ENCODE measurements around the gene LYPLAL1. TPM values are rescaled to one million over a fixed set of nuclear protein-coding genes. Genes with fewer than 3 reads are reported as not detected.

The LYPLAL1 gene
- total and polyA plus RNA-seq, 5 donors from 2014 or later: 17.8 to 44.0 (median 35.7) TPM

DNA sequence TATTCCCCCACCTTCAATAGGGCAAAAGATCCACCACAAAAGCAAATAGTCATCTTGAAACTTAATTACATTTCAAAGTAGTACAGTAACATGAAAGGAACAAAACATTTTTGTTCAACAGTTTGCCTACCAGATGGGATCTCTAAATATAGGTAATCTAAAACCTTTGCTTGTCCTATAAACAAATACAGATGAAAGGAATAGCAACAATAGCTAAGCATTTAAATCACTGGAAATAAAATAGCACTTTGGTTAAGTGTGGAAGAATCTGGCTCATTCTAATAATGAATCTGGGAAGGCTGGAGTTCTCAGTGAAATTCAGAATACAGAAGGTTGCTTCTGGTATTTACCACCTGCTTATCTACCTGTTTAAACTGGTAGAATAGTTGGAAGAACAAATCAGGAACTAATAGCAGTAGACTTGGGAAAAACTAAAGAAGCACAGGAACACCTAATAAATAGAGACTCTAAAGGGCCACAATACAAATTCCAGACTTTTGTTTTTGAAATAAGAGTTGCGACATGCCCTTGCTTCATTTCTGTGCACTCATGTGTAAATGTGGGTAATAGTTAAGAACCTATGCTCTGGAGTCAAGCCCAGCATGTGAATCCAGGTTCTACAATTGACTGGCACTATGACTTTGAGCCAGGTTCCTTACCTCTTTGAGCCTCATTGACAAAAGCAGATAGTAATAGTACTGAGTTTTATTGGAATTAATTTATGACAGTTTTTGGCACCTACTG lies 2.3 kb upstream of the LYPLAL1 start:
- Mint-ChIP-seq H3K27me3 (peaks cover 15% of the 10 kb centered on the region), H3K27ac (no peak overlapping the region), H3K9me3 (peaks cover 0 to 2% (median 0%) of the 10 kb centered on the region in 7 donors), H3K36me3 (peaks cover under 1% of the 10 kb centered on the region), H3K4me3 (no peak overlapping the region), H3K4me1 (peaks cover 25 to 38% (median 30%) of the 10 kb centered on the region in 4 donors)
- peaks cover 22% of the 10 kb centered on the region for H3K4me1 ChIP-seq (ENCODE audit: control insufficient read depth, insufficient read depth, low read length, poor library complexity, severe bottlenecking)
- no peak for ATAC-seq (ENCODE audit: low read depth in 2 of 2)
- no peak overlapping the region for H3K27ac ChIP-seq (ENCODE audit: insufficient read depth, low read length, poor library complexity, severe bottlenecking)
- no peaks in the 10 kb centered on the region for H3K9me3 ChIP-seq (ENCODE audit: control insufficient read depth in 2 of 2, low read length in 2 of 2)
- H3K27me3 ChIP-seq (ENCODE audit: control insufficient read depth, insufficient read depth, low read length): no peaks in the 10 kb centered on the region
- no peak for DNase-seq
- H3K36me3 ChIP-seq (ENCODE audit: control insufficient read depth, insufficient read depth, low read length): no peaks in the 10 kb centered on the region
- no peak overlapping the region for H3K4me3 ChIP-seq (ENCODE audit: low read depth, low read length)

DNA sequence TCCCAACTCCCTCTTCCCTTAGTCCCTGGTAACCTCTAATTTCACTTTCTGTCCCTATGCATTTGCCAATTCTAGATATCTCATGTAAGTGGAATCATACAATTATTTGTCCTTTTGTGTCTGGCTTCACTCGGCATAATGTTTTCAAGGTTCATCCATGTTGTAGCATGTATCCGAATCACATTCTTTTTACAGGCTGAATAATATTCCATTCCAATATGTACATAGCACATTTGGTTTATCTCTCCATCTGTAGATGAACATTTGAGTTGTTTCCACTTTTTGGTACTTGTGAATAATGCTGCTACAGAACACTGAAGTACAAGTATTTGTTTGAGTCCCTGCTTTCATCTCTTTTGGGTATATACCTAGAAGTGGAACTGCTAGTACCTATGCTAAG lies 857 bp upstream of the LYPLAL1 start:
- Histone ChIP-seq H3K4me3 (ENCODE audit: low read depth, low read length) (peak overlapping the region; percentile 93), H3K9me3 (ENCODE audit: control insufficient read depth in 2 of 2, low read length in 2 of 2) (no peaks in the 10 kb centered on the region), H3K36me3 (ENCODE audit: control insufficient read depth, insufficient read depth, low read length) (peaks cover 2% of the 10 kb centered on the region), H3K4me1 (ENCODE audit: control insufficient read depth, insufficient read depth, low read length, poor library complexity, severe bottlenecking) (peaks cover 22% of the 10 kb centered on the region), H3K27me3 (ENCODE audit: control insufficient read depth, insufficient read depth, low read length) (no peaks in the 10 kb centered on the region), H3K27ac (ENCODE audit: insufficient read depth, low read length, poor library complexity, severe bottlenecking) (no peak overlapping the region)
- Mint-ChIP-seq H3K9me3 (peaks cover 0 to 2% (median 0%) of the 10 kb centered on the region in 7 donors), H3K36me3 (peaks cover 6% of the 10 kb centered on the region), H3K4me1 (peaks cover 33 to 53% (median 43%) of the 10 kb centered on the region in 4 donors), H3K27me3 (peaks cover 15% of the 10 kb centered on the region), H3K27ac (peak overlapping the region; percentile 27 to 95 (median 48)), H3K4me3 (peak overlapping the region; percentile 91 to 100 (median 97))
- ATAC-seq (ENCODE audit: low read depth in 2 of 2) (no peak), DNase-seq (no peak)

DNA sequence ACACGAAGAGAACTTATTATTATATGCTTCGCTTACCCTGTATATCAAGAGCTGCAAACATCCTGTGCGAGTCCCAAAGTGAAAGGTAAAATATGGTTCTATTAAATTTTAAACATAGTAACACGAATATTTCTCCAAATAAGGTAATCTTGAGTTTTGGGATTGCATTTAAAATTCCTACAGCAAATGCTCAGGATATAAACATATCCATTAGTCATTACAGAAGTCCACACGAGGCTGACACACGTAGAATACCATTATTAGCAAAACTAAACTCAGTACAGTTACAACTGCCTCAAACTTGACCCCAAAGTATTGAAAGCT lies 282 bp upstream of the LYPLAL1 start:
- Mint-ChIP-seq H3K36me3 (peaks cover 6% of the 10 kb centered on the region), H3K9me3 (peaks cover 0 to 2% (median 0%) of the 10 kb centered on the region in 7 donors), H3K27ac (peak overlapping the region; percentile 95 to 99 (median 98)), H3K4me3 (peak overlapping the region; percentile 91 to 100 (median 97)), H3K27me3 (peaks cover 15% of the 10 kb centered on the region), H3K4me1 (peaks cover 36 to 54% (median 46%) of the 10 kb centered on the region in 4 donors)
- Histone ChIP-seq H3K36me3 (ENCODE audit: control insufficient read depth, insufficient read depth, low read length) (peaks cover 2% of the 10 kb centered on the region), H3K27me3 (ENCODE audit: control insufficient read depth, insufficient read depth, low read length) (no peaks in the 10 kb centered on the region), H3K4me3 (ENCODE audit: low read depth, low read length) (peak overlapping the region; percentile 93), H3K4me1 (ENCODE audit: control insufficient read depth, insufficient read depth, low read length, poor library complexity, severe bottlenecking) (peaks cover 22% of the 10 kb centered on the region), H3K27ac (ENCODE audit: insufficient read depth, low read length, poor library complexity, severe bottlenecking) (peak overlapping the region; percentile 72), H3K9me3 (ENCODE audit: control insufficient read depth in 2 of 2, low read length in 2 of 2) (no peaks in the 10 kb centered on the region)
- ATAC-seq (ENCODE audit: low read depth in 2 of 2): no peak
- no peak for DNase-seq

DNA sequence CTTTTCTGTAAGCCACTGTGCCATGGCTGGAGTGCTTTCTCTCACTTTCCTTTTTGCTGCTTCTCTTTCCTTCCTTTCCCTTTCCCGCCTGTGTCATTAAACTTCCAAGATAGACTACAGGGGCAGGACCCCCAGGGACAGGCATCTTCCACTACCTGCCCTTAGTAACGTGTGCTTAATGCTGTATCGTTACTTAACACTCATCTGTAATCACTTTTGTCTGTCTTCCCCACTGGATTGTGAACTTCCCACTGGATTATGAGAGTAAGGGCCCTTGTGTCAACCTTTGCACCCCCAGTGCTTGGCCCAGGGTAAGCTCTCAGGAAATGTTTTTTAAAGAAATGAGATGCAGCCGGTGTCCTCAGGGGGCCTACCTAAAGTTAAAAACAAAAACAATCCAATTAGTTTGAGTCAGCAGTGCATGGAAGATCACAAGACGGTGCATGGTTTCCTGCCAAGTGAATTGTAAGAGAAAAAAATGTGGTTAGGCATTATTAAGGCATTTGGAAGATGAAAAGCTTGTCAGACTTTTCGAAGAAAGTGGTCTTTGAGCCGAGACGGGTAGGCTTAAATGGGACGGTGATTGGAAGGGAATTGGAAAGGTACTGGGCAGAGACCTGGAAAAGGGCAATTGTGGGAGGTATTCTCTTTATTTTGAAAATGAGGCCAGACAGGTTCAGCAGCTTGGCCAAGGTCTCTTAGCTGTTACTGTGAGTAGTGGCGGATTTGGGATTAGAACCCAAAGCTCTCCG lies 958 bp downstream of the LYPLAL1 start:
- DNase-seq: peak in 2 of 3 donors; percentile 35 to 73
- peaks cover 10% of the 10 kb centered on the region for H3K36me3 Mint-ChIP-seq
- H3K4me1 Mint-ChIP-seq: peaks cover 36 to 59% (median 51%) of the 10 kb centered on the region in 4 donors
- ATAC-seq (ENCODE audit: low read depth in 2 of 2): peak; percentile 19 to 27
- Histone ChIP-seq H3K4me3 (ENCODE audit: low read depth, low read length) (peak overlapping the region; percentile 93), H3K27ac (ENCODE audit: insufficient read depth, low read length, poor library complexity, severe bottlenecking) (peak overlapping the region; percentile 72), H3K4me1 (ENCODE audit: control insufficient read depth, insufficient read depth, low read length, poor library complexity, severe bottlenecking) (peaks cover 22% of the 10 kb centered on the region), H3K36me3 (ENCODE audit: control insufficient read depth, insufficient read depth, low read length) (peaks cover 7% of the 10 kb centered on the region), H3K27me3 (ENCODE audit: control insufficient read depth, insufficient read depth, low read length) (no peaks in the 10 kb centered on the region), H3K9me3 (ENCODE audit: control insufficient read depth in 2 of 2, low read length in 2 of 2) (no peaks in the 10 kb centered on the region)
- peaks cover 0 to 2% (median 0%) of the 10 kb centered on the region in 7 donors for H3K9me3 Mint-ChIP-seq
- peaks cover 10% of the 10 kb centered on the region for H3K27me3 Mint-ChIP-seq
- peak overlapping the region; percentile 91 to 100 (median 97) for H3K4me3 Mint-ChIP-seq
- peak overlapping the region; percentile 95 to 99 (median 98) for H3K27ac Mint-ChIP-seq

DNA sequence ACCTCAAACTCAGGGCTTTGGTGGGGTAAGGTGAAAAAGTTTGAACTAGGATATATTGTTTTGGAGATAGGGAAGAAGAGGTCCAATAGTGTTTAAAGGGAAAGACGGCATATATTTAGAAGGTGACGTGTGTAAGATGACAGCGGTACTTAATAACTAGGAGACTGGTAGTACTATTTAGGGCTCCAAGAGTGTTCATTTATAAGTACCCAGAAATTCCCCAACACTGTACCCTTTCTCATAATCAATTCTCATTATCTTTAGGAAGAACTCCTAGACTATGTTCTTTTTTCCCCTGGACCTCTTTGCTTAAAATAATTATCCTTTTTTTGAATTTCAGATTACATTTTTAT lies 1.5 kb downstream of the LYPLAL1 start:
- DNase-seq (no peak), ATAC-seq (ENCODE audit: low read depth in 2 of 2) (no peak)
- peaks cover 22% of the 10 kb centered on the region for H3K4me1 ChIP-seq (ENCODE audit: control insufficient read depth, insufficient read depth, low read length, poor library complexity, severe bottlenecking)
- Mint-ChIP-seq H3K9me3 (peaks cover 0 to 2% (median 0%) of the 10 kb centered on the region in 7 donors), H3K4me3 (peak overlapping the region; percentile 91 to 100 (median 97)), H3K36me3 (peaks cover 10% of the 10 kb centered on the region), H3K27ac (peak overlapping the region in 2 of 3 donors; percentile 95 to 98), H3K27me3 (peaks cover 10% of the 10 kb centered on the region), H3K4me1 (peaks cover 36 to 59% (median 51%) of the 10 kb centered on the region in 4 donors)
- peak overlapping the region; percentile 93 for H3K4me3 ChIP-seq (ENCODE audit: low read depth, low read length)
- H3K27me3 ChIP-seq (ENCODE audit: control insufficient read depth, insufficient read depth, low read length): no peaks in the 10 kb centered on the region
- peak overlapping the region; percentile 72 for H3K27ac ChIP-seq (ENCODE audit: insufficient read depth, low read length, poor library complexity, severe bottlenecking)
- H3K9me3 ChIP-seq (ENCODE audit: control insufficient read depth in 2 of 2, low read length in 2 of 2): no peaks in the 10 kb centered on the region
- peaks cover 10% of the 10 kb centered on the region for H3K36me3 ChIP-seq (ENCODE audit: control insufficient read depth, insufficient read depth, low read length)

DNA sequence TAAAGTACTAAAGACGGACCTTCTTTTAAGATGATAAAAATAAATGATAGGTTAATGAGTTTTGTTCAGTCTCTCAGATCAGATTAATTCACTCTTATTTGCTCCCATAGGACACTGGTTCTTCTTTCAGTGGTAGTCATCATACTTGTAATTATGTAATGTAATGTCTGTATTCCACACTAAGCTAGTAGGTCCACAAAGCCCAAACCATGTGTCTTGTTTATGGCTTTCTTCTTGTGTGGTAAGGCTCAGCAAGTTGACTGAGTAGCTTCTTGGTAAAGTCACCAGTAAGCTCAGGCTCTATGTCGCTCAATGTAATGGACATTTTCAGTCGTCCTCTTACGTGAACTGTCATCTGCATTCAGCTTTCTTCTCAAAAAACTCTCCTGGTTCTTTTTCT lies 2.5 kb downstream of the LYPLAL1 start:
- Mint-ChIP-seq H3K4me1 (peaks cover 36 to 59% (median 51%) of the 10 kb centered on the region in 4 donors), H3K9me3 (peaks cover 0 to 2% (median 0%) of the 10 kb centered on the region in 7 donors), H3K27ac (peak overlapping the region in 1 of 3 donors; percentile 23), H3K36me3 (peaks cover 11% of the 10 kb centered on the region), H3K27me3 (peaks cover 10% of the 10 kb centered on the region), H3K4me3 (peak overlapping the region; percentile 11 to 99 (median 76))
- H3K4me1 ChIP-seq (ENCODE audit: control insufficient read depth, insufficient read depth, low read length, poor library complexity, severe bottlenecking): peaks cover 22% of the 10 kb centered on the region
- H3K36me3 ChIP-seq (ENCODE audit: control insufficient read depth, insufficient read depth, low read length): peaks cover 11% of the 10 kb centered on the region
- H3K27ac ChIP-seq (ENCODE audit: insufficient read depth, low read length, poor library complexity, severe bottlenecking): no peak overlapping the region
- ATAC-seq (ENCODE audit: low read depth in 2 of 2) (no peak), DNase-seq (no peak)
- H3K4me3 ChIP-seq (ENCODE audit: low read depth, low read length): no peak overlapping the region
- H3K27me3 ChIP-seq (ENCODE audit: control insufficient read depth, insufficient read depth, low read length): no peaks in the 10 kb centered on the region
- no peaks in the 10 kb centered on the region for H3K9me3 ChIP-seq (ENCODE audit: control insufficient read depth in 2 of 2, low read length in 2 of 2)

DNA sequence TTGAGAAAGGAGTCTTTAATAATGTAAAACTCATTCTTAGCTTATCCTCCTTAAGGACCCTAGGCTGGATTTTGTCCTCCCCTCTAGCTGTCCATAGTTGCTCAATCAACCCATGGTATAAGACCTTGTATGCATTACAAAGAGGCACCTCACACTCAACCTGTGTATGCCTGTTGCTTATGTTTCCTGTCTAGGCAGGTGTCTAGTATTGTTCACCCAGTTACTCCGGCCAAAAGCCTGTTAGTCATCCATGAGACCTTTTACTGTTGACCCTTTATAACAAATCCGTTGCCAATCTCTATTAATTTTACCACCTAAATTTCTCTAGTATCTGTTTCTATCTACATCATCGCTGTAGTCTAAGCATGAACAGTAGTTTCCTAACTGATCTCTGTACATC lies 3.7 kb downstream of the LYPLAL1 start:
- no peak for ATAC-seq (ENCODE audit: low read depth in 2 of 2)
- Histone ChIP-seq H3K36me3 (ENCODE audit: control insufficient read depth, insufficient read depth, low read length) (peaks cover 11% of the 10 kb centered on the region), H3K4me1 (ENCODE audit: control insufficient read depth, insufficient read depth, low read length, poor library complexity, severe bottlenecking) (peaks cover 25% of the 10 kb centered on the region), H3K4me3 (ENCODE audit: low read depth, low read length) (no peak overlapping the region), H3K27ac (ENCODE audit: insufficient read depth, low read length, poor library complexity, severe bottlenecking) (no peak overlapping the region), H3K27me3 (ENCODE audit: control insufficient read depth, insufficient read depth, low read length) (no peaks in the 10 kb centered on the region), H3K9me3 (ENCODE audit: control insufficient read depth in 2 of 2, low read length in 2 of 2) (no peaks in the 10 kb centered on the region)
- peaks cover 21% of the 10 kb centered on the region for H3K36me3 Mint-ChIP-seq
- peaks cover 0 to 2% (median 0%) of the 10 kb centered on the region in 7 donors for H3K9me3 Mint-ChIP-seq
- peaks cover 6% of the 10 kb centered on the region for H3K27me3 Mint-ChIP-seq
- H3K27ac Mint-ChIP-seq: no peak overlapping the region
- H3K4me3 Mint-ChIP-seq: peak overlapping the region in 2 of 4 donors; percentile 24 to 82
- DNase-seq: no peak
- H3K4me1 Mint-ChIP-seq: peaks cover 43 to 69% (median 56%) of the 10 kb centered on the region in 4 donors
